Measurements from ENCODE around the gene CEND1. TPM values are rescaled to one million over a fixed set of nuclear protein-coding genes. Genes with fewer than 3 reads are reported as not detected.
A peak's percentile ranks its signal among the peaks of the same experiment; 100 is the strongest.

Gene CEND1
- total and polyA plus RNA-seq, 2 donors (not counting 3 experiments of a cell fraction or from before 2014, with no cell fraction given), result 0.15 to 0.40 TPM

DNA sequence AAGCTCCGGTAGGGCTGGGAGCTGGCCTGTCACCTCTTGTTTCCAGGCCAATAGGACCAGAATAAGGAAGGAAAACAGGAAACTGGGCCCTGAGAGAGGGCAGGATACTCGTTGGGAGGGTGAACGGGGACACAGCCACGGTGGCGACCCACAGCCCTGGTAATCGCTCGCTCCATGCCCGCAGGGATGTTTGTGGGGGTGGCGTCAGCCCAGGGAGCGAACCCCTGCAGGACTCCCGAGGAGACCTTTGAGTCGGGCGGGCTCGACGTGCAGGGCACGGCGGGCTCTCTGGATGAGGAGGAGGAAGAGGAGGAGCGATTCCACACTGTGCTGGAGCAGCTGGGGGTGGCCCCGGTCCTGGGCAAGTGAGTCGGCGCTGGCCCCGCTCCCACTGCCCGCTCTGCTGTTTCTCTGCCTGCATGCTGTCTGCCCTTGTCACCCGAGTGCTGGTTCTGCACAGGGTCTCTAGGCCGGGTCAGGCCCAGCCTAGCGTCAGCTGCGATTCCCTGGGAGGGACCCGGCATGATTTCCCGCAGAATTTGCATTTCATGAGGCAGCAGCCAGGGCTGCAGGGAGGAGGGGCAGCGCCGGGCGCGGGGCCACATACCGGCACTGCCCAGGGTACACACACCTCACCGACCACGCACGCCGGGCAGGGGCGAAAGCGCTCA, 39.4 kb upstream of the CEND1 start:
- peak; percentile 92 for FAIRE-seq
- H3K9me3 ChIP-seq (replicated peaks; ENCODE audit: control insufficient read depth, insufficient read depth, low read length), result no peaks in the 10 kb centered on the region
- peak overlapping the region; percentile 35 for H3K27ac ChIP-seq (ENCODE audit: insufficient read depth, low read depth, low read length)
- peak overlapping the region; percentile 59 for H2AFZ ChIP-seq (ENCODE audit: low read depth, low read length)
- H3K9me1 ChIP-seq (replicated peaks; ENCODE audit: control insufficient read depth, extremely low read depth, insufficient read depth, low read length), result no peaks in the 10 kb centered on the region
- TF ChIP-seq FOS (IDR thresholded peaks at IDR 0.05; ENCODE audit: borderline replicate concordance, insufficient read depth, low read length) (no peak), MYC (IDR thresholded peaks at IDR 0.05; ENCODE audit: low read depth, low read length) (no peak)
- TF ChIP-seq, protein P1, sequence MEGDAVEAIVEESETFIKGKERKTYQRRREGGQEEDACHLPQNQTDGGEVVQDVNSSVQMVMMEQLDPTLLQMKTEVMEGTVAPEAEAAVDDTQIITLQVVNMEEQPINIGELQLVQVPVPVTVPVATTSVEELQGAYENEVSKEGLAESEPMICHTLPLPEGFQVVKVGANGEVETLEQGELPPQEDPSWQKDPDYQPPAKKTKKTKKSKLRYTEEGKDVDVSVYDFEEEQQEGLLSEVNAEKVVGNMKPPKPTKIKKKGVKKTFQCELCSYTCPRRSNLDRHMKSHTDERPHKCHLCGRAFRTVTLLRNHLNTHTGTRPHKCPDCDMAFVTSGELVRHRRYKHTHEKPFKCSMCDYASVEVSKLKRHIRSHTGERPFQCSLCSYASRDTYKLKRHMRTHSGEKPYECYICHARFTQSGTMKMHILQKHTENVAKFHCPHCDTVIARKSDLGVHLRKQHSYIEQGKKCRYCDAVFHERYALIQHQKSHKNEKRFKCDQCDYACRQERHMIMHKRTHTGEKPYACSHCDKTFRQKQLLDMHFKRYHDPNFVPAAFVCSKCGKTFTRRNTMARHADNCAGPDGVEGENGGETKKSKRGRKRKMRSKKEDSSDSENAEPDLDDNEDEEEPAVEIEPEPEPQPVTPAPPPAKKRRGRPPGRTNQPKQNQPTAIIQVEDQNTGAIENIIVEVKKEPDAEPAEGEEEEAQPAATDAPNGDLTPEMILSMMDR (IDR thresholded peaks at IDR 0.05; ENCODE audit: extremely low read depth in 1 of 2, insufficient read depth in 1 of 2, low read depth in 1 of 2, low read length in 2 of 2), result no peak
- TF ChIP-seq, protein P2, sequence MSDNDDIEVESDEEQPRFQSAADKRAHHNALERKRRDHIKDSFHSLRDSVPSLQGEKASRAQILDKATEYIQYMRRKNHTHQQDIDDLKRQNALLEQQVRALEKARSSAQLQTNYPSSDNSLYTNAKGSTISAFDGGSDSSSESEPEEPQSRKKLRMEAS (IDR thresholded peaks at IDR 0.05; ENCODE audit: insufficient read depth, insufficient read length), result no peak
- peak overlapping the region; percentile 58 for H3K4me2 ChIP-seq (ENCODE audit: insufficient read depth, low read length)
- ChIA-PET POLR2A (interaction anchor here (1.1 to 3.6 kb wide), 6 partner anchors 9 to 20 kb away, joined by 3 to 28 read pairs (median 11); partner anchors contain the start of genes PNPLA2, POLR2L, RPLP2 and TSPAN4), CTCF (interaction anchor here (1.1 to 2.7 kb wide), 6 partner anchors 11 to 222 kb away, joined by 3 to 10 read pairs (median 6); partner anchors contain the start of genes PIDD1, PNPLA2 and TSPAN4)
- no TSS peak for BruUV-seq (replicated peaks)
- H3K36me3 ChIP-seq (ENCODE audit: control insufficient read depth in 2 of 2, extremely low read depth in 1 of 2, insufficient read depth in 2 of 2, low read length in 2 of 2), result peaks cover 2 to 5% of the 10 kb centered on the region in 2 experiments
- H3K4me3 ChIP-seq (replicated peaks in 1 of 3; ENCODE audit: insufficient read depth in 1 of 3, low read depth in 1 of 3, low read length in 3 of 3), result peak overlapping the region in 2 of 3 experiments; percentile 7 to 34
- H3K9ac ChIP-seq (replicated peaks; ENCODE audit: extremely low read depth, insufficient read depth, low read length), result peak overlapping the region; percentile 1
- no peaks in the 10 kb centered on the region for H4K20me1 ChIP-seq (replicated peaks; ENCODE audit: control insufficient read depth, extremely low read depth, insufficient read depth, low read length)
- peak; percentile 92 for DNase-seq (ENCODE audit: low read depth, low spot score)
- intact Hi-C loops (cut with micrococcal nuclease), result loop anchor here (1.0 kb wide), 1 partner anchor 10 kb away; no protein-coding TSS in a partner anchor
- H3K27me3 ChIP-seq (ENCODE audit: control insufficient read depth in 2 of 2, insufficient read depth in 2 of 2, low read length in 2 of 2), result no peaks in the 10 kb centered on the region
- H3K4me1 ChIP-seq (ENCODE audit: control insufficient read depth, extremely low read depth, insufficient read depth, low read length), result peaks cover 48% of the 10 kb centered on the region
- H3K79me2 ChIP-seq (ENCODE audit: control insufficient read depth, insufficient read depth, low read length), result peaks cover 11% of the 10 kb centered on the region
- dilution Hi-C loops (cut with MboI; ENCODE audit: extremely low pct_ligation_motif_present, low sequenced_read_pairs), result no loop called here
